Measurements from ENCODE around the gene TRIM71.
"Not testable (repeated sequence)": the region's sequence is repeated elsewhere in the genome, so short reads cannot be mapped to it uniquely, and the experiment has no call there.

DNA sequence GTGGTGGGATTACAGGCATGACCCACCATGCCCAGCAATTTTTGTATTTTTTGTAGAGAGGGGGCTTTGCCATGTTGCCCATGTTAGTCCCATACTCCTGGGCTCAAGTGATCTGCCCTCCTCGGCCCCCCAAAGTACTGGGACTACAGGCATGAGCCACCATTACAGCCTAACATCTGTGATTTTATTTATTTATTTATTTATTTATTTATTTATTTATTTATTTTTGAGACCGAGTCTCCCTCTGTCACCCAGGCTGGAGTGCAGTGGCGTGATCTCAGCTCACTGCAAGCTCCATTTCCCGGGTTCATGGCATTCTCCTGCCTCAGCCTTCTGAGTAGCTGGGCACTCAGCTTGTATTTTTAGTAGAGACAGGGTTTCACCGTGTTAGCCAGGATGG lies 16.4 kb upstream of the TRIM71 start:
- not testable (repeated sequence) for TF ChIP-seq NCOR1 (IDR thresholded peaks at IDR 0.05; ENCODE audit: borderline replicate concordance, low read length); ZBTB8A (CRISPR knock-in tag; IDR thresholded peaks at IDR 0.05; ENCODE audit: borderline replicate concordance, low read depth); KAT8 (CRISPR knock-in tag; IDR thresholded peaks at IDR 0.05); SCMH1 (CRISPR knock-in tag; IDR thresholded peaks at IDR 0.05; ENCODE audit: borderline replicate concordance); NBN (conservative IDR thresholded peaks at IDR 0.05)
- TF ChIP-seq, protein P1, sequence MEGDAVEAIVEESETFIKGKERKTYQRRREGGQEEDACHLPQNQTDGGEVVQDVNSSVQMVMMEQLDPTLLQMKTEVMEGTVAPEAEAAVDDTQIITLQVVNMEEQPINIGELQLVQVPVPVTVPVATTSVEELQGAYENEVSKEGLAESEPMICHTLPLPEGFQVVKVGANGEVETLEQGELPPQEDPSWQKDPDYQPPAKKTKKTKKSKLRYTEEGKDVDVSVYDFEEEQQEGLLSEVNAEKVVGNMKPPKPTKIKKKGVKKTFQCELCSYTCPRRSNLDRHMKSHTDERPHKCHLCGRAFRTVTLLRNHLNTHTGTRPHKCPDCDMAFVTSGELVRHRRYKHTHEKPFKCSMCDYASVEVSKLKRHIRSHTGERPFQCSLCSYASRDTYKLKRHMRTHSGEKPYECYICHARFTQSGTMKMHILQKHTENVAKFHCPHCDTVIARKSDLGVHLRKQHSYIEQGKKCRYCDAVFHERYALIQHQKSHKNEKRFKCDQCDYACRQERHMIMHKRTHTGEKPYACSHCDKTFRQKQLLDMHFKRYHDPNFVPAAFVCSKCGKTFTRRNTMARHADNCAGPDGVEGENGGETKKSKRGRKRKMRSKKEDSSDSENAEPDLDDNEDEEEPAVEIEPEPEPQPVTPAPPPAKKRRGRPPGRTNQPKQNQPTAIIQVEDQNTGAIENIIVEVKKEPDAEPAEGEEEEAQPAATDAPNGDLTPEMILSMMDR (CRISPR knock-in tag; IDR thresholded peaks at IDR 0.05): not testable (repeated sequence)

Measured in HepG2 (cell line).